ENCODE results near the gene IFNL3.
"Not testable (repeated sequence)": the region's sequence is repeated elsewhere in the genome, so short reads cannot be mapped to it uniquely, and the experiment has no call there.

IFNL3 gene

DNA sequence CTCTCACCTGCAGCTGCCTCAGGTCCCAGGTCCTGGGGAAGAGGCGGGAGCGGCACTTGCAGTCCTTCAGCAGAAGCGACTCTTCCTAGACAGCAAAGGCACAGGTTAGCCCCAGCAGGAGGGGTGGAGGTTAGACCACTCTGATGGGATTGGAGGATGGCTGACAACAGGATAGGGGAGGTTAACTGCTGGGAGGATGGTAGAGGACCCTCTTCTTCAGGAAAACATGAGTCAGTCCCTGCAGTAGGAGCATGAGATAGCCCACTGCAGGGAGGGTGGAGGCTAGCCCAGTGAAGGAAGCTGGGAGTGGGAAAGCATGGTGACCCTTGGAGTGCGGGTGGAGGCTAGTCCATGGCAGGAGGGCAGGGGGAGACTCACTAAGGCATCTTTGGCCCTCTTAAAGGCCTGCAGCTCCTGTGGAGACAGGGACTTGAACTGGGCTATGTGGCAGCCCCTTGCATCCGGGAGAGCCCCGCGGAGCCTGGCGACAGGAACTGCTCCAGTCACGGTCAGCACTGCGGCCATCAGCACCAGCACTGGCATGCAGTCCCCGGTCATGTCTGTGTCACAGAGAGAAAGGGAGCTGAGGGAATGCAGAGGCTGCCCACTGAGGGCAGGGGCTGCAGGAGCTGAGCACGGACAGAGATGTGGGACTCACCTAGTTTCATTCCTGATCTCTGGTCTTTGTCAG lies at the start of gene IFNL3:
Gene IFNL3 (minus strand): TSS at position 597 of the 691 bp plus-strand sequence. CDS start 39 bp downstream, at position 558.
- not testable (repeated sequence) for DNase-seq (ENCODE audit: low spot score)

DNA sequence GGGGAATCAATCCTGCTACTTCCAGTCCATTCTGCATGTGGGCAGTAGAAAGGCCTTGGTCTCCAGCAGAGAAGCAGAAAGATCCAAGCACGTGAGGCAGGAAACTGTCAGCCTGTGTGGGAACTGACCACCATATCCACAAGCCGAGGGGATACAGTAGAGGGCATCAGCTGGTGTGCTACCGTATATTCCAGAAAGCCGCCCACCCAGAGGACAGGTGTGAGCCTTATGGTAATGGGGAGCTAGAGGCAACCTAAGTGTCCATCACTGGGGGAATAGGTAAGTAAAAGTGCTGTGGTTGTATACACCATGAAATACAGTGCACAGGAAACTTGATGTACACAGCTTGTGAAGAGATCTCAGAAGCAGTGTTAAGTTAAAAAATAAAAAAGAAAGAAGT lies 48.6 kb upstream of the IFNL3 start:
- no peak for DNase-seq (ENCODE audit: low spot score)

DNA sequence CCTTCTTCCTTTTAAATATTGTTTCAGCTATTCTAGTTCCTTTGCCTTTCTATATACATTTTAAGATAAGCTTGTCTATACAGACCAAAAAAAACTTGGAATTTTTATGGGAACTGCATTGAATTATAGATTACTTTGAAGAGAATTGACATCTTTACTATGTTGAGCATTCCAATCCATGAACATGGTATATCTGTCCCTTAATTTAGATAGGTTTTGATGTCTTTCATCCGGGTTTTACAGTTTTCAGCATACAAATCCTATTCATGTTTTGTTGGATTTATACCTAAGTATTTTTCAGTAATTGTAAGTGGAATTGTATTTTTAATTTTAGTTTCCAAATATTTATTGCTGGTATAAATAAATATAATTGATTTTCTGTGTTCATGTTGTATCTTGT lies 39.2 kb upstream of the IFNL3 start:
- no peak for DNase-seq (ENCODE audit: low spot score)

DNA sequence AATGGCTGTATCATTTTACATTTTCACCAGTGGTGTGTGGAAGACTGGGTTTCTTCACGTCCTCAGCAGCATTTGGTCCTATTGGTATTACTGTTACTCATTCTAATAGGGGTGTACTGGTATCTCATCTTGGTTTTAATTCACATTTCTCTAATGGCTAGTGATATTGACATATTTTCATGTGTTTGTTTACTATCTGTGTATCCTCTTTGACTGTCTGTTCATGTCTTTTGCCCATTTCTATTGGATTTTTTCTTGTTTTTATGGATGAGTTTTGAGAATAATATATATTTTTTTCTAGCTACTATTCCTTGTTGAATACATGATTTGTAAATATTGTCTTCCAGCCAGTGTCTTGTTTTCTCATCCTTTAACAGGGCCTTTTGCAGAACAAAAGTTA lies 37.2 kb upstream of the IFNL3 start:
- no peak for DNase-seq (ENCODE audit: low spot score)

DNA sequence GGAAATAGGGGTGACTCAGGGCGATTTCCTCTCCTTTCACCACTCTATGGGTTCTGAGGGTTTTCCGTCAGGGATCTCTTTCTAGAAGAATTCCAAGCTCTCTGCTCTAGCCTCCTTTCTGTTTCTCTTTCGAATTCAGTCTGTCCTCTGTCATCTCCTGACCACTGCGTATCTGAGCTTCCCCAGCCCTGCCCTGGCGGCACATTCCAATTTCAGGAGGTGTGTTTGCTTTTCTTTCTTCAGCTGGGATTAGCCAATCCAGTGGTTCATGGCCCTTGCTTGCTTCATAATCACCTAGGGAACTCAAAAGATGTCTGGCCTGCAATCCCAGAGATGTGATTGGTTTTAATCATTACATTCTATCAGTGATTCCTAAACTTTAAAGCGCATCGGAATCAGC lies 32.8 kb upstream of the IFNL3 start:
- DNase-seq (ENCODE audit: low spot score): no peak

DNA sequence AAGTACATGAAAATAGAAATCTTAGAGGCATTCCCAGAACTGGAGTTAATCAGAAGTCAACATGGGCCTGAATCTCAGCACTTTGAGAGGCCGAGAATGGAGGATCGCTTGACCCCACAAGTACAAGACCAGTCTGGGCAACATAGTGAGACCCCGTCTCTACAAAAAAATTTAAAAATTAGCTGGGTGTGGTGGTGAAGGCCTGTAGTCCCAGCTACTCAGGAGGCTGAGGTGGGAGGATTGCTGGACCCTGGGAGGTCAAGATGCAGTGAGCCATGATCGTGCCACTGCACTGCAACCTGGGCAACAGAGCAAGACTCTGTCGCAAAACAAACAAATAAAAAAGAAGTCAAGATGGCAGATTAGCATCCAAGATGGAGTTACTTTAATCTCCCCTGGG lies 31.9 kb upstream of the IFNL3 start:
- DNase-seq (ENCODE audit: low spot score): no peak

DNA sequence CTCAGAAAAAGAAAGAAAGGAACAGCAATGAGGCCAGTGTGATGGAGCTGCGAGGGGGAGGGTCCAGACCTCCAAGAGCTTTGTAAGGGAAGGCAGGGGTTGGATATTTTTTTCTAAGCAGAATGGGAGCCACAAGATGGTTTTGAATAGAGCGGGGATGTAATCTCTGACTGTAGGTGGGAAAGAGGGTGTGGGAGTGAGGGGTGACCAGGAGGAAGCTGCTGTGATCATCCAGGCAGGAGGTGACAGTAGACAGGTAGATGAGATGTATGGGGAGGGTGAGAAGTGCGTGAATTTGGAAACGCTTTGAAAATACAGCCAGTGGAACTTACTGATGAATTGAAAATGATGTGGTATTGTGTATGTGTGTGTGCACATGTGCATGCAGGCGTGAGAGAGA lies 30.8 kb upstream of the IFNL3 start:
- DNase-seq (ENCODE audit: low spot score): no peak

DNA sequence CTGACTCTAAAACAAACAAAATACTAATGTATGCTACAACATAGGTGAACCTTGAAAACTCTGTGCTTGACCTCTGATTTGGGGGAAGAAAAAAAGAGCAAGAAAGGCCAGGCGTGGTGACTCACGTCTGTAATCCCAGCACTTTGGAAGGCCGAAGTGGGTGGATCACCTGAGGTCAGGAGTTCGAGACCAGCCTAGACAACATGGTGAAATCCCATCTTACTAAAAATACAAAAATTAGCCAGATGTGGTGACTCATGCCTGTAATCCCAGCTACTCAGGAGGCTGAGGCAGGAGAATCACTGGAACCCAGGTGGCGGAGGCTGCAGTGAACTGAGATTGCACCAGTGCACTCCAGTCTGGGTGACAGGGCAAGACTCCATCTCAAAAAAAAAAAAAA lies 29.1 kb upstream of the IFNL3 start:
- DNase-seq (ENCODE audit: low spot score): not testable (repeated sequence)

DNA sequence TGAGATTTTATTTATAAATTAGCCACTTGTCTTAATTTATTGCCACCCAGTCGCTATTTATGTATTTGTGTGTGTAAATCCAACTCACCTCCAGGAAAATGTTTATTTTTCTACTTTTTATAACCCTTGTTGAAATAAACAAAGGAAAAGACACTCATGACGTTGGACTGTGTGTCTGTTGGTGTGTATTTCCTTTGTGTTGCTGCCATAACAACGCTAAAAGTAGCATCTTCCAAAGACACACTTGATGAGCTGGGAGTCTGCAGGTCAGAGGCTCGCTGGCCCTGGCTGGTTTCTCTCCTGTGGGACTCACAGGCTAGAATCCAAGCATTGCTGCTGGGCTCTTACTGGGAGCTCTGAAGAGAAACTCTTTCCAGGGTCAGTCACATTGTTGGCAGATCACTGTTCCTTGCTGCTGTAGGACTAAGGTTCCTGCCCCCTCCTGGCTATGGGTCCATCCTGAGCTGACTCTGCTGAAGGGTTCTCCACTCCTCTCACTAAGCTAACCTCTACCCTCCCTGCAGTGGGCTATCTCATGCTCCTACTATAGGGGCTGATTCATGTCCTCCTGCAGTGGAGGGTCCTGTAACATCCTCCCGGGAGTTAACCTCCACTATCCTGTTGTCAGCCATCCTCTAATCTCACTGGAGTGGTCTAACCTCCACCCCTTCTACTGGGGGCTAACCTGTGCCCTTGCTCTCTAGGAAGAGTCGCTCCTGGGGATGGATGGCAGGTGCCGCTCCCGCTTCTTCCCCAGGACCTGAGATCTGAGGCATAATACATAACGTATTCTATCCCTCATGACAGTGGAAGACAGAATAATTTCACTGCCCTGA lies 25.4 kb upstream of the IFNL3 start:
- DNase-seq (ENCODE audit: low spot score): no peak

DNA sequence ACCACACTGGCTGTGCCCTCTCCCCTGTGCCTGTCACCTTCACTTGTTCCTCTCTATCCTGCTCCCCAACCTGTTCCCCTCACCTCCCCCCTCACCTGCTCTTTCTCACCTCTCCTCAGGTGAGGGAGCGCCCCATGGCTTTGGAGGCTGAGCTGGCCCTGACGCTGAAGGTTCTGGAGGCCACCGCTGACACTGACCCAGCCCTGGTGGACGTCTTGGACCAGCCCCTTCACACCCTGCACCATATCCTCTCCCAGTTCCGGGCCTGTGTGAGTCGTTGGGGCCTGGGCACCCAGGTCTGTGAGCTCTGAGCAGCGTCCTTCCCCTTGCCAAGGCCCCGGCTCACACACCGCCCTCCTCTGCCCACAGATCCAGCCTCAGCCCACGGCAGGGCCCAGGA lies 24.6 kb upstream of the IFNL3 start:
- DNase-seq (ENCODE audit: low spot score): not testable (repeated sequence)

DNA sequence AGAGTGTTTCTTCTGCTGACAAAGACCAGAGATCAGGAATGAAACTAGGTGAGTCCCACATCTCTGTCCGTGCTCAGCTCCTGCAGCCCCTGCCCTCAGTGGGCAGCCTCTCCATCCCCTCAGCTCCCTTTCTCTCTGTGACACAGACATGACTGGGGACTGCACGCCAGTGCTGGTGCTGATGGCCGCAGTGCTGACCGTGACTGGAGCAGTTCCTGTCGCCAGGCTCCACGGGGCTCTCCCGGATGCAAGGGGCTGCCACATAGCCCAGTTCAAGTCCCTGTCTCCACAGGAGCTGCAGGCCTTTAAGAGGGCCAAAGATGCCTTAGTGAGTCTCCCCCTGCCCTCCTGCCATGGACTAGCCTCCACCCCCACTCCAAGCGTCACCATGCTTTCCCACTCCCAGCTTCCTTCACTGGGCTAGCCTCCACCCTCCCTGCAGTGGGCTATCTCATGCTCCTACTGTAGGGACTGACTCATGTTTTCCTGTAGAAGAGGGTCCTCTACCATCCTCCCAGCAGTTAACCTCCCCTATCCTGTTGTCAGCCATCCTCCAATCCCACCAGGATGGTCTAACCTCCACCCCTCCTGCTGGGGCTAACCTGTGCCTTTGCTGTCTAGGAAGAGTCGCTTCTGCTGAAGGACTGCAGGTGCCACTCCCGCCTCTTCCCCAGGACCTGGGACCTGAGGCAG lies 23.9 kb upstream of the IFNL3 start:
- not testable (repeated sequence) for DNase-seq (ENCODE audit: low spot score)

DNA sequence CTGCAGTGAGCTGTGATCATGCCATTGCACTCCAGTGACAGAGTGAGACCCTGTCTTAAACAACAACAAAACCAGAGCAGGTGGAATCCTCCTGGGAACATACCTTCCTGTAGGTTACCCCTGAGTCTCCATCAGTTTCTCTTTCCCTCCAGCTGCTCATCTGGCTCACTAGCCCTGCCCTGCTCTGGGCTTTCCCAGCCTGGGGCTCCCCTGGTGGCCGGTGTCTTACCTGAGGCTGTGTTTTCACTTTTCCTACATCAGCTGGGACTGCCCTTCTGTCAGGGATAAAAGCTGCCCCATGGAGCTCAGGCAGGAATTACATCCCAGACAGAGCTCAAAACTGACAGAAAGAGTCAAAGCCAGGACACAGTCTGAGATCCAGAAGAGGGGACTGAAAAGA lies 23.3 kb upstream of the IFNL3 start, which contains the start of gene IFNL2:
Gene IFNL2 (plus strand): TSS at position 312 of the 400 bp plus-strand sequence. CDS start 173 bp downstream, outside the sequence.
- DNase-seq (ENCODE audit: low spot score): not testable (repeated sequence)

DNA sequence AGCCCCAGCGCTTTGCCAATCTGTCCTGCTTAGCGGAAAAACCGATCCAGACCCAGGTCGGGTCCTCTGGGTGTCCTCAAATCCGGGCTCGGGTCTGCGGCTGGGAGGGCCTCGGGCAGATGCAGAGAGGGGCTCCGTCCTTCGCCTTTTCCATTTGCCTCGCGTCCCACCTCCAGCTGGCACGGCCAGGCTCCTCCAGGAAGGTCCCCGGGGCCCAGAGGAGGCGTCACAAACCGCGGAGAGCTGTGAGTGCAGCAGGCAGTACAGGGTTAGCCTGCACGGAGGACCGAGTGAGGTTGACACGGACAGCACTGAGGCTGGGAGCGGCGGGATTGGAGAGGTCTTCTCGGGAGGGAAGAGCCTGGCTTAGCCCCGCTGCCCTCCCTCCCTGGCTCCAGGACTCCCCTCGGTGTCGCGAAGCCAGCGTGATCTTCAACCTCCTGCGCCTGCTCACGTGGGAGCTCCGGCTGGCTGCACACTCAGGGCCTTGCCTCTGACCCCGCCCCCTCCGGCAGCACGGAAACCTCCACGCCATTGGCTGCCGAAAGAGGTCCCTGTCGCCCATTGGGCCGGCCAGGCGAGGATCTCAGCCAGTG lies 20.6 kb upstream of the IFNL3 start:
- DNase-seq (ENCODE audit: low spot score): no peak

DNA sequence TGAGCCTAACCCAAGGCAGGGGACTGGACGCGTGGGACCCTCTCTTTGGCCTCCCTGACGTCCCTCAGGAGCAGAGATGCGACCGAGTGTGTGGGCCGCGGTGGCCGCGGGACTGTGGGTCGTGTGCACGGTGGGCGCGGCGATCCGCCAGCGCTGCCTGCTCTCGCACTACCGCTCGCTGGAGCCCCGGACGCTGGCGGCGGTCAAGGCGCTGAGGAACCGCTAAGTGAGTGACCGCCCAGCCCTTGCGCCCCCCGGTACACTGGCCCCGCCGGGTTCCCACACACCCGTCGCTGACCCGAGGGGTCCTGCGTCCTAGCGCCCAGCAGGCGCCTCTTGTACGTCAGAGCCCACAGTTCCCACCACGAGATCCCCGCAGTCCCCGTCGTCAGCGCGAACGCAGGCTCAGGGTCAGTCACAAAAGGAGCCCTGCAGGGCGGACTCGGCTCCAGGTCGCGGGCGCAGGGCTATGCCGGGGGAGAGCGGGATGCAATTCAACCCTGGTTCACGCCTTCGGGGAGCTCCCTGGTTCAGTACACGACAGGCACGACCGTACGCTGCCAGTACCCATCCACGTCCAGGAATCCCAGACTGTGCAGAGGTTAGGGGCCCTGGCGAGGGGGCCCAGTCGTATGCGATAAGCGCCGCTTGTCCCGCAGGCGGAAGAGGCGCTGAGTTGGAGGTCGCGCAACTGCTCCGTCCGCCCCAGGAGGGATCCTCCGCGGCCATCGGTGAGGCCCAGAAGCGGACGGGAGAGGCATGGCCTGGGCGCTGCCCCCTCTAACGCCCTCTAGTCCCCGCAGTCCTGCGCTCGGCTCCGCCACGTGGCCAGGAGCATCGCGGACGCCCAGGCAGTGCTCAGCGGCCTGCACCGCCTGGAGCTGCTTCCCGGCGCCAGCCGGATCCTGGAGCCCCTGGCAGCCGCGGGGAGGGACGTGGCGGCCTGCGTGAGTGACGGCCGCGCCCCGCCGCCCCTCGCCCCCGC lies 19.8 kb upstream of the IFNL3 start:
- DNase-seq (ENCODE audit: low spot score): no peak

DNA sequence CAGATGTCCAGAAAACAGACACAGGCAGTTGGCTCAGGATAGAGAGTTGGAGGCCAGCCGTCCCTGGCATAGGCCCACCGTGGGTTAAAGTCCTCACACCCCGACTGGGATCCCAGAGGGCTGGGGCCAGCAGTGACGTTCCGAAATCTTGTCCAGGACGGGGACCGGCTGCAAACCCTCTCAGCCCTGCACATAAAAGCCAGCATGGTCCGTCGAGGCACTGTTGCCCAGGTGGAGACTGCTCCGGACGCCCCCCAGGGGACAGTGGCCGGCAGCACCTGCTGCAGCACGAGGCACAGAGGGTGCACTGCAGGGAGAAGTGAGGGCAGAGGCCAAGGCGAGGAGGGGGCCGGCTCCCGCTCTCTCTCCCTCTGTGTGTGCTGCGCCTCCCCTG lies 19.1 kb upstream of the IFNL3 start:
- no peak for DNase-seq (ENCODE audit: low spot score)

DNA sequence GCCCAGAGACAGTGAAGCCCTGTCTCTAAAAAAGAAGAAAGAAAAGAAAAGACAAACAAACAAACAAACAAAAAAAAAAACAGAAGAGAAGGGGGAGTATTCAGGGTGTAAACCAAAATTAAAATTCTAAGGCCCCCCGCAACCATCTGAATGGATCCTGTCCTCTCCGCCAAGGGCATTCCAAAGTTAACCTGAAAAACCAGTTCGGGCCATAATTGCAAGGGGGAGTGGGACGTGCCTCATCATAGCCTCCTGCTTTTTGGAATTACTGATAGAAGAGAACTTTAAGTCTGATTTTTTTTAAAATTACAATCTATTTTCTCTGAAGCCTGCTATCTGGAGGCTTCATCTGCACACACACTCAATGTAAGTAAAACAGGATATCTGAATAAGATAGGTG lies 17.7 kb upstream of the IFNL3 start:
- no peak for DNase-seq (ENCODE audit: low spot score)

DNA sequence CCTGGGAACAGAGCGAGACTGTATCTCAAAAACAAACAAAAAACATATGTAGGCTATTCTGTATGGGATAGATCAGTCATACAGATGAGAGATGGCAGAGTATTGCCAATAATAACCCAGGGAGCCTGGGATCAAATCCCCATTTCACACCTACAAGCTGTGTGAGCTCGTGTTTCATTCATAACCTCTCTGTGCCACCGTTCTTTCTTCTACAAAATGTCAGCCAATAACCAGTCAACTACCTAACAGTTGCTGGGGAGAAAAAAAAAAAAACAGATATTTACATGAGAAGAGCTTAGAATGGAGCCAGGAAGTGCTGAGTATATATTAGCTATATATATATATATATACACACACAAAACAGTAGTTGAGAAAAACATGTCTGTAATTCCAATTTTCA lies 16.9 kb upstream of the IFNL3 start:
- no peak for DNase-seq (ENCODE audit: low spot score)

DNA sequence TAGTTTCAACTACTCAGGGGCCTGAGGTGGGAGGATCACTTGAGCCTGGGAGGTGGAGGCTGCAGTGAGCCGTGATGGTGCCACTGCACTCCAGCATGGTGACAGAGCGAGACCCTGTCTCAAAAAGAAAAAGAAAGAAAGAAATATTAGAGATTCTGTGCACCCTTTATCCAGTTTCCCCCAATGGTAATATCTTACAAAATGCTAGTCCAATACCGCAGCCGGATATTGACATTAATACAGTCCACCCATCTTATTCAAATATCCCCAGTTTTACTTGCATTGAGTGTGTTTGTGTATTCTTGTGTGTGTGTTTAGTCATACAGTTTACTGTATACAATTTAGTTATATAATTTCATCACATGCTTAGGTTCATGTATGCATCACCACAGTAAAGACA lies 12.4 kb upstream of the IFNL3 start:
- DNase-seq (ENCODE audit: low spot score): no peak

DNA sequence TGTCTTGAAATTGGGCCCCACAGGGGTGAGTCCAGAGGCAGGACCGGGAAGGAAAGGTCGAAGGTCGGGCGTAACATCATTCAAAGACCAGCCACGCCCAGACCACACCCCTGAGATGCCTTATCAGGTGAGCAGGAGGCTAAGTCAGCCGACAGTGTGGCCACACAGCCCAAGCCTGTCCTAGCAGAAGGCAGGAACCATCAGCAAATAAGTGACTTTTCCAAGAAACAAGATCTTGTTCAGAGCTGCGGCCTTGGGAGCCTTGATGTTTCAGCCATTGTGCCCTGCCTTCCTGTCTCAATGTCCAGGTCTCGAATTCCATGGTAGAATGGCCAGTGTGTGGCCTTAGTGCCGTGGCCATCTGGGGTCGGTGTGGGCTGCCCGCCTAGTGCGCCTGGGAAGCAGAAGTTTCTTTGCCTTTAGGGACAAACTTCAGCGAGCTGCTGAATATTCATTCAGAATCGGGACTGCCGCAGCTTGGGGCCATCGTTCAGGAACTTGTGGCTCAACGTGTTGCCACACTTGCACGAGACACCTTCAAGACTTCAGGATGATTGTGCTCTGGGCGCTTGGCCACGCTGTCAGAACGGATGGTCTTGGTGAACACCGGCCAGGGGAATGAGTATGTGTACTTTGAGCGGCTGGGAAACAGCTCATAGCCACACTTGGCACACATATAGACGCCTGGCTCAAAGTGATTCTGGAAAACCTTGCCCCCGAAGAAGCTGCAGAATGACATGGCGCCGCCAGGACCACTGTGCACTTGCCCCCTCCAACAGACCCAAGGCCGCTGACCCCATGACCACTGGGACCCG lies 9.9 kb upstream of the IFNL3 start:
- no peak for DNase-seq (ENCODE audit: low spot score)

Measured in germinal center (tissue), 1 donor.